ENCODE data around the gene HLA-DOB. TPM values are rescaled to one million over a fixed set of nuclear protein-coding genes. Genes with fewer than 3 reads are reported as not detected.

Gene HLA-DOB
- total RNA-seq, 1 experiment from 2014 or later: 0.64 TPM

DNA sequence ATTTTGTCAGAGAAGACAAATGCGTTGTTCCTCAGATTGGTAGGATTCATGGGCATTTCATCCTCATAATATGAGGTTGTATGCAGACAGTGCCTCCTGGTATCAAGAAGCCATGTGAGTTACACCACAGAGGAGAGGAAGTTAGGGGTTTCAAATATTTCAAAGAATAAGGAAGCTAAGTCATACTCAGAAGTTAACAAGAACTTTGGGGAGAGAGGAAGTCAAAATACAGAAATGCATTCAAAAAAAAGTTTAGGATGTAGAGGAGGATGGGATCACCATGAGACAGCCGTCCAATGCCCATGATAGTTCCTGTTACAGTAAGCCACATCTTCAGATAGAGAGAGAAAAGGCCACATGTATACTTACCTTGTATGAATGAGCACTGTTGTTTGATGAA, 22.3 kb downstream of the HLA-DOB start:
- CTCF ChIA-PET: interaction anchor here (1.1 to 2.1 kb wide), 3 partner anchors 9 to 94 kb away, joined by 3 to 7 read pairs (median 6); no protein-coding TSS in a partner anchor

DNA sequence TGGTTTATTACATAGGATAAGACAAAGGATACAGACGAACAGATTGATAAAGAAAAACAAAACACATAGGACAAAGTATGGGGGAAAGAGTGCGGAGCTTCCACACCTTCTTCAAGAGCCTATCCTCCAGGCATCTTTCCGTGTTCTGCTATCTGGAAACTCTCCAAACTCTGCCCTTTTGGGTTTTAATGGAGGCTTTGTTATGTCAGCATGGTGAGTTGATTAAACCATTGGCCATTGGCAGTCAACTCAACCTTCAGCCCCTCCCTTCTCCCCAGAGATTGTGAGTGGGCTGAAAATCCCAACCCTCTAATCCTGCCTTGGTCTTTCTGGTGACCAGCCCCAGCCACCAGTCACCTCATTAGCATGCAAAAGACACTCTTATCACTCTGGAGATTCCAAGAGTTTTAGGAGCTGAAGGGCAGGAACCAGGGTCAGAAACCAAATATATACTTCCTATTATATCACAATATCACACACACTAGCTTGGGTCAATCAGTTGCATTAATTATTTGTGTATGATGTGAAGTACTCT, 23.8 kb downstream of the HLA-DOB start:
- DNase-seq (ENCODE audit: low read depth, low spot score): no peak
- Histone ChIP-seq H2AFZ (ENCODE audit: low read depth, low read length, poor library complexity, severe bottlenecking) (no peak overlapping the region), H3K4me1 (ENCODE audit: control insufficient read depth in 1 of 2, insufficient read depth in 2 of 2, low read length in 2 of 2) (peaks cover 0 to 13% of the 10 kb centered on the region in 2 experiments; a peak in 2 of 4 replicates), H3K79me2 (ENCODE audit: insufficient read depth, low read length) (no peaks in the 10 kb centered on the region), H3K9me2 (ENCODE audit: insufficient read depth) (no peaks in the 10 kb centered on the region), H3K36me3 (ENCODE audit: control insufficient read depth in 1 of 2, insufficient read depth in 2 of 2, low read length in 2 of 2) (no peaks in the 10 kb centered on the region), H3K9ac (ENCODE audit: low read length) (no peak overlapping the region), H3K27ac (ENCODE audit: low read depth, low read length) (no peak overlapping the region), H3K4me3 (replicated peaks in 1 of 2; ENCODE audit: low read depth in 1 of 2, low read length in 2 of 2) (no peak overlapping the region), H4K20me1 (ENCODE audit: insufficient read depth) (no peaks in the 10 kb centered on the region), H3K4me2 (ENCODE audit: low read length) (no peak overlapping the region), H3K9me3 (ENCODE audit: control insufficient read depth in 1 of 2, insufficient read depth in 1 of 2, low read depth in 1 of 2, low read length in 2 of 2) (no peaks in the 10 kb centered on the region), H3K27me3 (ENCODE audit: insufficient read depth, low read length) (peaks cover 5% of the 10 kb centered on the region; the same call in 1 of the 2 replicates)
- intact Hi-C loops (cut with micrococcal nuclease): no loop called here
- no peak for TF ChIP-seq ZNF274 (IDR thresholded peaks at IDR 0.05; ENCODE audit: low read depth, low read length)
- TF ChIP-seq EZH2 (IDR thresholded peaks at IDR 0.05): no peak
- no peak for TF ChIP-seq YY1 (IDR thresholded peaks at IDR 0.05; ENCODE audit: extremely low read depth, insufficient replicate concordance, low read depth, low read length)
- no peak for TF ChIP-seq POLR2A (IDR thresholded peaks at IDR 0.05; ENCODE audit: borderline replicate concordance, extremely low read depth, insufficient read depth, insufficient read length)
- no peak for TF ChIP-seq SRF (IDR thresholded peaks at IDR 0.05; ENCODE audit: low read depth)
- no peak for TF ChIP-seq MAX (IDR thresholded peaks at IDR 0.05)
- no peak for TF ChIP-seq POLR2AphosphoS5 (IDR thresholded peaks at IDR 0.05; ENCODE audit: low read depth, low read length)
- no peak for TF ChIP-seq CBX3 (IDR thresholded peaks at IDR 0.05; ENCODE audit: low read depth)
- no peak for TF ChIP-seq ELF1 (IDR thresholded peaks at IDR 0.05; ENCODE audit: borderline replicate concordance, low read depth)
- no peak for TF ChIP-seq FOSL1 (IDR thresholded peaks at IDR 0.05; ENCODE audit: low read depth)
- TF ChIP-seq, protein P1, sequence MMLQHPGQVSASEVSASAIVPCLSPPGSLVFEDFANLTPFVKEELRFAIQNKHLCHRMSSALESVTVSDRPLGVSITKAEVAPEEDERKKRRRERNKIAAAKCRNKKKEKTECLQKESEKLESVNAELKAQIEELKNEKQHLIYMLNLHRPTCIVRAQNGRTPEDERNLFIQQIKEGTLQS (IDR thresholded peaks at IDR 0.05): no peak
- no peak for TF ChIP-seq TCF7L2 (IDR thresholded peaks at IDR 0.05; ENCODE audit: borderline replicate concordance, extremely low read depth, insufficient read depth, insufficient read length)
- TF ChIP-seq JUND (IDR thresholded peaks at IDR 0.05): no peak
- TF ChIP-seq EGR1 (IDR thresholded peaks at IDR 0.05; ENCODE audit: low read depth): no peak
- TF ChIP-seq CTCF (IDR thresholded peaks at IDR 0.05 in 2 of 3, conservative IDR thresholded peaks at IDR 0.05 in 1 of 3; ENCODE audit: borderline replicate concordance in 1 of 3, insufficient read depth in 1 of 3, low read depth in 2 of 3, low read length in 2 of 3): no peak
- no peak for TF ChIP-seq CEBPB (IDR thresholded peaks at IDR 0.05; ENCODE audit: low read depth)
- TF ChIP-seq SIN3A (IDR thresholded peaks at IDR 0.05; ENCODE audit: low read depth): no peak
- TF ChIP-seq ZFX (IDR thresholded peaks at IDR 0.05): no peak
- POLR2A ChIA-PET: no interaction called here
- no peak for ATAC-seq
- BruUV-seq (replicated peaks): no TSS peak
- RAD21 ChIA-PET (ENCODE audit: low non-redundant PET in 1 of 2, low total read pairs in 2 of 2, uncharacterized antibody in 2 of 2, unreplicated experiment in 2 of 2): no interaction called here
- CTCF ChIA-PET: interaction anchor here (1.7 kb wide), 1 partner anchor 75 kb away, joined by 6 read pairs; no protein-coding TSS in a partner anchor

More for the DNA sequence above, 22.3 kb downstream of the HLA-DOB start:
- Histone ChIP-seq H3K4me3 (replicated peaks in 1 of 2; ENCODE audit: low read depth in 1 of 2, low read length in 2 of 2) (no peak overlapping the region), H3K27me3 (ENCODE audit: insufficient read depth, low read length) (peaks cover 14% of the 10 kb centered on the region; the same call in 1 of the 2 replicates), H3K9me3 (ENCODE audit: control insufficient read depth in 1 of 2, insufficient read depth in 1 of 2, low read depth in 1 of 2, low read length in 2 of 2) (no peaks in the 10 kb centered on the region), H3K4me1 (ENCODE audit: control insufficient read depth in 1 of 2, insufficient read depth in 2 of 2, low read length in 2 of 2) (peaks cover 0 to 13% of the 10 kb centered on the region in 2 experiments; a peak in 2 of 4 replicates), H3K27ac (ENCODE audit: low read depth, low read length) (no peak overlapping the region), H3K36me3 (ENCODE audit: control insufficient read depth in 1 of 2, insufficient read depth in 2 of 2, low read length in 2 of 2) (no peaks in the 10 kb centered on the region), H3K9me2 (ENCODE audit: insufficient read depth) (no peaks in the 10 kb centered on the region), H2AFZ (ENCODE audit: low read depth, low read length, poor library complexity, severe bottlenecking) (no peak overlapping the region), H3K79me2 (ENCODE audit: insufficient read depth, low read length) (no peaks in the 10 kb centered on the region), H4K20me1 (ENCODE audit: insufficient read depth) (no peaks in the 10 kb centered on the region), H3K9ac (ENCODE audit: low read length) (no peak overlapping the region), H3K4me2 (ENCODE audit: low read length) (no peak overlapping the region)
- ATAC-seq: no peak
- no peak for DNase-seq (ENCODE audit: low read depth, low spot score)
- BruUV-seq (replicated peaks): no TSS peak
- ChIA-PET RAD21 (ENCODE audit: low non-redundant PET in 1 of 2, low total read pairs in 2 of 2, uncharacterized antibody in 2 of 2, unreplicated experiment in 2 of 2) (no interaction called here), POLR2A (no interaction called here)
- intact Hi-C loops (cut with micrococcal nuclease): no loop called here
- TF ChIP-seq TCF7L2 (IDR thresholded peaks at IDR 0.05; ENCODE audit: borderline replicate concordance, extremely low read depth, insufficient read depth, insufficient read length): no peak
- no peak for TF ChIP-seq JUND (IDR thresholded peaks at IDR 0.05)
- TF ChIP-seq RAD21 (IDR thresholded peaks at IDR 0.05; ENCODE audit: low read depth): no peak
- no peak for TF ChIP-seq POLR2A (IDR thresholded peaks at IDR 0.05; ENCODE audit: borderline replicate concordance, extremely low read depth, insufficient read depth, insufficient read length)
